Sigmoid colon (tissue), 7 donors: Measurements from ENCODE around the gene RPTOR. TPM values are rescaled to one million over a fixed set of nuclear protein-coding genes. Genes with fewer than 3 reads are reported as not detected.
A peak's percentile ranks its signal among the peaks of the same experiment; 100 is the strongest.

ENCODE experiments used
- DNase-seq: peaks from one replicate; pipeline ENCODE4 v3.0.0-alpha.2; 2019
- H3K27ac ChIP-seq, 4 donors: fragments of 200-600 bp; sonication (generic); one replicate each; pipeline ENCODE4 v1.5.1; 2016 to 2019; ENCODE audit warnings: mild to moderate bottlenecking in 1 of 4
- H3K27me3 ChIP-seq, 3 donors: fragments of 200-600 bp; sonication (generic); one replicate each; pipeline ENCODE4 v1.5.1; 2019; ENCODE audit warnings: mild to moderate bottlenecking in 1 of 3
- H3K36me3 ChIP-seq, 4 donors: fragments of 200-600 bp; sonication (generic); one replicate each; pipeline ENCODE4 v1.5.1; 2016 to 2019
- H3K4me1 ChIP-seq, 4 donors: fragments of 200-600 bp; sonication (generic); one replicate each; pipeline ENCODE4 v1.5.1; 2017 to 2019
- H3K4me3 ChIP-seq, 4 donors: fragments of 200-600 bp; sonication (generic); one replicate each; pipeline ENCODE4 v1.5.1; 2017 to 2019; ENCODE audit warnings: mild to moderate bottlenecking in 2 of 4, moderate library complexity in 1 of 4
- H3K9me3 ChIP-seq, 4 donors: fragments of 200-600 bp in 3 of 4; sonication (generic) in 3 of 4; one replicate each; pipeline versions ENCODE4 v1.5.1 to v1.6.1; 2013 to 2019
- EP300 ChIP-seq, 4 donors: sonication (generic); formaldehyde crosslinking; IDR thresholded peaks; one replicate each; pipeline ENCODE4 v1.6.1; 2017; ENCODE audit warnings: antibody characterized with exemption in 4 of 4
- POLR2A ChIP-seq, 2 donors: fragments of 450-650 bp; IDR thresholded peaks; one replicate each; pipeline ENCODE4 v1.6.1; 2016; ENCODE audit warnings: antibody characterized with exemption in 2 of 2, mild to moderate bottlenecking in 2 of 2, moderate library complexity in 2 of 2
- POLR2AphosphoS5 ChIP-seq, 4 donors: sonication (generic); formaldehyde crosslinking; IDR thresholded peaks; one replicate each; pipeline ENCODE4 v1.6.1; 2017; ENCODE audit warnings: antibody characterized with exemption in 4 of 4
- WGBS, 2 donors: extraction: QIAGEN DNeasy Blood & Tissue Kit; methylation state at CpG; one replicate each; pipeline ENCODE4 v1.1.7; 2013; 5-methylcytosine and 5-hydroxymethylcytosine counted together
- intact Hi-C: fragments of 100-400 bp; cut with DNase I; formaldehyde crosslinking; loops from one replicate; pipeline ENCODE4 v1.15.1; 2023
- polyA plus RNA-seq, 3 donors: library from polyadenylated mRNA; stranded (reverse); fragments of 200-250 nt; gene quantifications; one replicate each; pipeline ENCODE4 v1.2.3, GENCODE V29; 2013
- total RNA-seq, 4 donors: library from RNA; depleted of rRNA; stranded (reverse); fragments of >200 nt; gene quantifications; one replicate each; pipeline ENCODE4 v1.1.0, GENCODE V29; 2016
- TF ChIP-seq, protein P1 (sequence below), 4 experiments: fragments of 450-650 bp in 3 of 4; fragments of 200-600 bp in 1 of 4; IDR thresholded peaks; one replicate each; pipeline ENCODE4 v1.5.1; 2016 to 2019; ENCODE audit warnings: antibody characterized with exemption in 4 of 4, mild to moderate bottlenecking in 3 of 4, moderate library complexity in 2 of 4
- donor health status: healthy with polysubstance abuse.
- donor health status: Bipolar disorder and iron deficiency.
- donor health status: healthy.

Gene RPTOR
- total and polyA plus RNA-seq, 7 donors: 3.7 to 68.7 (median 22.9) TPM

DNA sequence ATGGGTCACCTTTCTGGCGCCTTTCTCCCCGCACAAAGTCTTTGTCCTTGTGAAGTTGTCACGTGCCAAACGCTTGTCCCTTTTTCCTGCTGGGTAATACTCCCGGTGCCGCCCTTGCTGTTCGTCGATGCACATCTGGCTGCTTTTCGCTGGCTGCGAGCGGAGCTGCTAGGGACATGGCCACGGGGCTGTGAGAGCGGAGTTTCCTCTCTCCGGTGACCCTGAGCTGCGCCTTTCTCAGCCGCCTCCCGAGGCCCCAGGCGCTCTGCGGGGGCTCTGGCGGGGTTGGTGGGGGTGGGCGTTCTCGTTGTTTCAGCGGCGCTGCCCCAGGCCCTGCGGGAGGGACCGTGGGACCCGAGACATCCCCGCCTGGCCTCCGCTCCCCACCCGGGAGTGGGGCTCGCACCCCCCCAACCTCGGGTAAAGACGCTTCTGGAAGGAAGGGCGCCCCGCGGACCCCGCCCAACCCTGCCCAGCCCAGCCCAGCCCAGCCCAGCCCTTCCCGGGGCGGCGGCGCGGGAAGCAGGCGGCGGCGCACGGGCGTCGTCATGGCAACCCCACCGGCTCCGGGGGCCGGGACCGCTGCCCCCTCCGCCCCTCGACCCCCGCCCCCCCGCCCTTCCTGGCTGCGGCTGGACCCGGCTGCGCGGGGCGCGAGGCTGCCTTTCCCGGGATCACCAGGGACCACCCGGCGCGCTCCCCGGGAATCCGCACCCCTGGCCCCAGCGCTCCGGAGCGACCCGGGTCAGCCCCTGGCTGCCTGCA lies 459.3 kb downstream of the RPTOR start:
- WGBS, 2 donors: 4 to 7% methylated on average over 72 of the region's 72 CpGs
- Histone ChIP-seq H3K27me3 (peaks cover 16 to 44% (median 25%) of the 10 kb centered on the region in 3 donors), H3K4me3 (peak overlapping the region in 3 of 4 donors; percentile 22 to 41 (median 40)), H3K4me1 (peaks cover 0 to 34% (median 33%) of the 10 kb centered on the region in 4 donors), H3K27ac (no peak overlapping the region), H3K36me3 (peaks cover 0 to 16% (median 13%) of the 10 kb centered on the region in 4 donors), H3K9me3 (no peaks in the 10 kb centered on the region)
- TF ChIP-seq, protein P1, sequence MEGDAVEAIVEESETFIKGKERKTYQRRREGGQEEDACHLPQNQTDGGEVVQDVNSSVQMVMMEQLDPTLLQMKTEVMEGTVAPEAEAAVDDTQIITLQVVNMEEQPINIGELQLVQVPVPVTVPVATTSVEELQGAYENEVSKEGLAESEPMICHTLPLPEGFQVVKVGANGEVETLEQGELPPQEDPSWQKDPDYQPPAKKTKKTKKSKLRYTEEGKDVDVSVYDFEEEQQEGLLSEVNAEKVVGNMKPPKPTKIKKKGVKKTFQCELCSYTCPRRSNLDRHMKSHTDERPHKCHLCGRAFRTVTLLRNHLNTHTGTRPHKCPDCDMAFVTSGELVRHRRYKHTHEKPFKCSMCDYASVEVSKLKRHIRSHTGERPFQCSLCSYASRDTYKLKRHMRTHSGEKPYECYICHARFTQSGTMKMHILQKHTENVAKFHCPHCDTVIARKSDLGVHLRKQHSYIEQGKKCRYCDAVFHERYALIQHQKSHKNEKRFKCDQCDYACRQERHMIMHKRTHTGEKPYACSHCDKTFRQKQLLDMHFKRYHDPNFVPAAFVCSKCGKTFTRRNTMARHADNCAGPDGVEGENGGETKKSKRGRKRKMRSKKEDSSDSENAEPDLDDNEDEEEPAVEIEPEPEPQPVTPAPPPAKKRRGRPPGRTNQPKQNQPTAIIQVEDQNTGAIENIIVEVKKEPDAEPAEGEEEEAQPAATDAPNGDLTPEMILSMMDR (IDR thresholded peaks at IDR 0.05): no peak
- TF ChIP-seq EP300 (IDR thresholded peaks at IDR 0.05): no peak
- TF ChIP-seq POLR2AphosphoS5 (IDR thresholded peaks at IDR 0.05): peak in 2 of 4 donors; percentile 11 to 30
- TF ChIP-seq POLR2A (IDR thresholded peaks at IDR 0.05): no peak
- DNase-seq: no peak
- intact Hi-C loops: no loop called here

DNA sequence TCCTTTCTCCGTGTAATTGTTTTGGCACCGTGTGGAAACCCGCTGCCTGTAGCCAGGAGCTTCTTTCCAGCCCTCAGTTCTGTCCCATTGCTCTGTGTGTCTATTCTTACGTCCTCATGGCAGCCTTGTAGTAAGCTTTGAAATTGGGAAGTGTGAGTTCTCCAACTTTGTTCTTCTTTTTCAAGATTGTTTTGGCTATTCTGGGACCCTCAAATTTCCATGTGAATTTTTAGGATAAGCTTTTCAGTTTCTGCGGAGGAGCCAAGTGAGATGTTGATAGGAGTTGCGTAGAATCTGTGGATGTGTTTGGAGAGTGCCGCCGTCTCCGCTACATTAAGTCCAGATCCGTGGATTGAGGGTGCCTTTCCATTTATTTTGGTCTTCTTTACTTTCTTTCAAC lies 462.3 kb downstream of the RPTOR start:
- no peak overlapping the region for H3K27ac ChIP-seq
- no peaks in the 10 kb centered on the region for H3K36me3 ChIP-seq
- H3K9me3 ChIP-seq: peaks cover 0 to 7% (median 0%) of the 10 kb centered on the region in 4 donors
- no peak for DNase-seq
- TF ChIP-seq POLR2AphosphoS5 (IDR thresholded peaks at IDR 0.05): no peak
- TF ChIP-seq, protein P1 (IDR thresholded peaks at IDR 0.05): no peak
- no peak for TF ChIP-seq EP300 (IDR thresholded peaks at IDR 0.05)
- no peak for TF ChIP-seq POLR2A (IDR thresholded peaks at IDR 0.05)
- intact Hi-C loops: no loop called here
- no peak overlapping the region for H3K4me3 ChIP-seq
- 83 to 86% methylated on average over 10 of the region's 10 CpGs for WGBS, 2 donors
- peaks cover 16 to 44% (median 25%) of the 10 kb centered on the region in 3 donors for H3K27me3 ChIP-seq
- H3K4me1 ChIP-seq: peaks cover 0 to 32% (median 30%) of the 10 kb centered on the region in 4 donors

GRCh38 chr17:81008140-81008539 lies 463.5 kb downstream of the RPTOR start:
- peaks cover 0 to 24% (median 19%) of the 10 kb centered on the region in 4 donors for H3K4me1 ChIP-seq
- TF ChIP-seq, protein P1 (IDR thresholded peaks at IDR 0.05): no peak
- TF ChIP-seq POLR2AphosphoS5 (IDR thresholded peaks at IDR 0.05) (no peak), EP300 (IDR thresholded peaks at IDR 0.05) (no peak), POLR2A (IDR thresholded peaks at IDR 0.05) (no peak)
- no peak overlapping the region for H3K27ac ChIP-seq
- no peaks in the 10 kb centered on the region for H3K36me3 ChIP-seq
- peaks cover 0 to 7% (median 0%) of the 10 kb centered on the region in 4 donors for H3K9me3 ChIP-seq
- intact Hi-C loops: no loop called here
- DNase-seq: no peak
- H3K4me3 ChIP-seq: no peak overlapping the region
- WGBS, 2 donors: 89% methylated on average over 11 of the region's 11 CpGs
- H3K27me3 ChIP-seq: peaks cover 16 to 37% (median 23%) of the 10 kb centered on the region in 3 donors

GRCh38 chr17:81009136-81009535 lies 464.5 kb downstream of the RPTOR start:
- no peaks in the 10 kb centered on the region for H3K36me3 ChIP-seq
- H3K27ac ChIP-seq: no peak overlapping the region
- H3K4me1 ChIP-seq: peaks cover 0 to 20% (median 10%) of the 10 kb centered on the region in 4 donors
- no peak for DNase-seq
- WGBS, 2 donors: 81 to 90% methylated on average over 14 of the region's 14 CpGs
- peaks cover 9 to 27% (median 13%) of the 10 kb centered on the region in 3 donors for H3K27me3 ChIP-seq
- TF ChIP-seq, protein P1 (IDR thresholded peaks at IDR 0.05): no peak
- TF ChIP-seq EP300 (IDR thresholded peaks at IDR 0.05) (no peak), POLR2A (IDR thresholded peaks at IDR 0.05) (no peak), POLR2AphosphoS5 (IDR thresholded peaks at IDR 0.05) (no peak)
- intact Hi-C loops: no loop called here
- no peak overlapping the region for H3K4me3 ChIP-seq
- H3K9me3 ChIP-seq: peaks cover 0 to 7% (median 0%) of the 10 kb centered on the region in 4 donors
